ENCODE data around the gene PCNA.

The PCNA gene

DNA sequence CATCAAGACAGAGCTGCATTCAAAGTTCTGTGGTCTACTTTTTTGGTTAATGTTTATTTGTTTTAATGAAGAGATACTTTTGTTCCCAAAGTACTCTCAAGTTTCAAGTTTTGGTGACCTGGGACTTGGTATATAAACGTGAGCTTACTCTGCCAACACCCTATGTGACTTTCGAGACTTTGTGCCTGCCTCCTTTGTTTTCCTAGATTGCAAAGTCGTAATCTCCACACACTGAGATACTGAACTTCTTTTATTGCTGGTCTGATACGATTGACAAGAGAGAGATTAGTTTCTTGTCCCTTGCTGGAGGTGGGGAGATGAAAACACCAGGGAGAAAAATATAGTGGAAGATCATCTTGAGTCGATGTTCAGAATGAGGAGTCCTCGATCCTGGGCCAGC lies 27.9 kb downstream of the PCNA start:
- TF ChIP-seq CTCF (IDR thresholded peaks at IDR 0.05; ENCODE audit: low read length) (no peak), EZH2 (IDR thresholded peaks at IDR 0.05; ENCODE audit: borderline replicate concordance, low read length) (no peak)
- no peak overlapping the region for H3K4me3 ChIP-seq (ENCODE audit: low read depth, low read length, poor library complexity, severe bottlenecking)
- H3K27me3 ChIP-seq (ENCODE audit: insufficient read depth, low read length), result no peaks in the 10 kb centered on the region
- H3K36me3 ChIP-seq (ENCODE audit: insufficient read depth, low read length), result peaks cover 11% of the 10 kb centered on the region; the same call in 1 of the 2 replicates
- no peaks in the 10 kb centered on the region for H3K79me2 ChIP-seq (ENCODE audit: insufficient read depth, low read length)
- peaks cover 13% of the 10 kb centered on the region for H3K4me1 ChIP-seq (ENCODE audit: insufficient read depth, low read length, severe bottlenecking)
- no peaks in the 10 kb centered on the region for H3F3A ChIP-seq (ENCODE audit: insufficient read depth, low read length)
- H3K4me2 ChIP-seq (ENCODE audit: low read length), result no peak overlapping the region
- H3K9ac ChIP-seq (ENCODE audit: low read length), result no peak overlapping the region
- no peaks in the 10 kb centered on the region for H3K9me3 ChIP-seq (ENCODE audit: low read length)
- H2AFZ ChIP-seq (ENCODE audit: low read length), result no peak overlapping the region
- no peaks in the 10 kb centered on the region for H3K9me2 ChIP-seq (ENCODE audit: low read depth, low read length)
- no peaks in the 10 kb centered on the region for H4K20me1 ChIP-seq (ENCODE audit: insufficient read depth, low read length)
- no peak overlapping the region for H3K27ac ChIP-seq (ENCODE audit: low read depth, low read length, poor library complexity, severe bottlenecking)

DNA sequence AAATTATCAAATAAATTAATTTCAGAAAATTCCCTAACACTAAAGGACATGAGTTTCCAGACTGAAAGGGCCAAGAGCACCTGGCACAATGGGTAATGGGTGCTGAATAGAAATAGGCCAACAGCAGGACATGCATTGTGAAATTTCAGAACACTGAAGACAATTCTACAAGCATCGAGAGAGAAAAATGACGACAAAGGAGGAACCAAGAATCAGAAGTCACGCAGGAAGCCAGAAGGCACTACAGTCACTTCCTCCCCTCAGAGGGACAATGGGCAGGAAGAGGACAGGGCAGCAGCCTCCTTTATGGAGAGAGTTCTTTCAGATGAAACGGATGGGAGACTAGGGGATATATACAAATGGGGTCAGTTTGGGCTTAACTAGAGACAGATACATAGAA lies 29.6 kb downstream of the PCNA start:
- H3F3A ChIP-seq (ENCODE audit: insufficient read depth, low read length), result no peaks in the 10 kb centered on the region
- no peaks in the 10 kb centered on the region for H3K9me2 ChIP-seq (ENCODE audit: low read depth, low read length)
- no peaks in the 10 kb centered on the region for H3K36me3 ChIP-seq (ENCODE audit: insufficient read depth, low read length)
- H3K4me3 ChIP-seq (ENCODE audit: low read depth, low read length, poor library complexity, severe bottlenecking), result no peak overlapping the region
- H3K27me3 ChIP-seq (ENCODE audit: insufficient read depth, low read length), result no peaks in the 10 kb centered on the region
- no peak for TF ChIP-seq EZH2 (IDR thresholded peaks at IDR 0.05; ENCODE audit: borderline replicate concordance, low read length)
- H3K9ac ChIP-seq (ENCODE audit: low read length), result no peak overlapping the region
- no peak overlapping the region for H2AFZ ChIP-seq (ENCODE audit: low read length)
- no peaks in the 10 kb centered on the region for H3K9me3 ChIP-seq (ENCODE audit: low read length)
- H3K27ac ChIP-seq (ENCODE audit: low read depth, low read length, poor library complexity, severe bottlenecking), result peak overlapping the region; percentile 3
- no peak overlapping the region for H3K4me2 ChIP-seq (ENCODE audit: low read length)
- H4K20me1 ChIP-seq (ENCODE audit: insufficient read depth, low read length), result no peaks in the 10 kb centered on the region
- H3K4me1 ChIP-seq (ENCODE audit: insufficient read depth, low read length, severe bottlenecking), result peaks cover 20% of the 10 kb centered on the region
- H3K79me2 ChIP-seq (ENCODE audit: insufficient read depth, low read length), result no peaks in the 10 kb centered on the region

DNA sequence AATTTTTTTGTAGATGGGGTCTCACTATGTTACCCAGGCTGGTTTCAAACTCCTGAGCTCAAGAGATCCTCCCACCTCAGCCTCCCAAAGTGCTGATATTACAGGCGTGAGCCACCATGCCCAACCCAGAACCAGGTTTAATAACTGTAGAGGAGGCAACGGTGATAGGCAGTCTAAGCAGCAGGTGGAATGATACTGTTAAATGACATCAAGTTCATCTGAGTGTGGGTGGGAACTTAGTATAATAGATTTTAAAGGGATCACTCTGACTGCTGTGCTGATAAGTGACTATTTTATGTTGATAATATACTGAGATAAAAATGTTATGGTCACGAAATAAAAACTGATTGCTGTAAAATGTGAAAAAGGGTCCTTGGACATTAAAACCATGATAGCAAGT lies 31.1 kb downstream of the PCNA start:
- Histone ChIP-seq H3K79me2 (ENCODE audit: insufficient read depth, low read length) (no peaks in the 10 kb centered on the region), H3K36me3 (ENCODE audit: insufficient read depth, low read length) (no peaks in the 10 kb centered on the region), H2AFZ (ENCODE audit: low read length) (no peak overlapping the region), H3K9me2 (ENCODE audit: low read depth, low read length) (no peaks in the 10 kb centered on the region), H3K9me3 (ENCODE audit: low read length) (no peaks in the 10 kb centered on the region), H3K4me2 (ENCODE audit: low read length) (no peak overlapping the region), H3F3A (ENCODE audit: insufficient read depth, low read length) (no peaks in the 10 kb centered on the region), H3K27ac (ENCODE audit: low read depth, low read length, poor library complexity, severe bottlenecking) (no peak overlapping the region), H3K27me3 (ENCODE audit: insufficient read depth, low read length) (no peaks in the 10 kb centered on the region), H3K4me3 (ENCODE audit: low read depth, low read length, poor library complexity, severe bottlenecking) (no peak overlapping the region), H4K20me1 (ENCODE audit: insufficient read depth, low read length) (no peaks in the 10 kb centered on the region), H3K4me1 (ENCODE audit: insufficient read depth, low read length, severe bottlenecking) (peaks cover 23% of the 10 kb centered on the region), H3K9ac (ENCODE audit: low read length) (no peak overlapping the region)
- no peak for TF ChIP-seq EZH2 (IDR thresholded peaks at IDR 0.05; ENCODE audit: borderline replicate concordance, low read length)
- TF ChIP-seq CTCF (IDR thresholded peaks at IDR 0.05; ENCODE audit: low read length), result no peak

DNA sequence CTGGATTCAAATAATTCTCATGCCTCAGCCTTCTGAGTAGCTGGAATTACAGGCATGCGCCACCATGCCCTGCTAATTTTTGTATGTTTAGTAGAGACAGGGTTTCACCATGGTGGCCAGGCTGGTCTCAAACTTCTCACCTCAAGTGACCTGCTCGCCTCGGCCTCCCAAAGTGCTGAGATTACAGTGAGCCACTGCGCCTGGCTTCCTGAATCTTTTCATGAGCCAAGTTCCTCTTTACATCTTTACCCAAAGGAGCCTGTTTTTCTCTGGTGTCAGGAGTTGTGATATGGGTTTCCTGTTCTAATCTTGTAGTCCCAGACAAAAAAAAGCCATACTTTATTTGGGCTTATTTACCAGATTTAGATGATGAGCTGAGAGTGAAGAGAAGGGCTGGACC lies 34.4 kb downstream of the PCNA start:
- Histone ChIP-seq H3K27me3 (ENCODE audit: insufficient read depth, low read length) (no peaks in the 10 kb centered on the region), H3K27ac (ENCODE audit: low read depth, low read length, poor library complexity, severe bottlenecking) (no peak overlapping the region)

More for the DNA sequence above, 34.4 kb downstream of the PCNA start:
- H3K36me3 ChIP-seq (ENCODE audit: insufficient read depth, low read length), result no peaks in the 10 kb centered on the region
- H3K9me3 ChIP-seq (ENCODE audit: low read length), result no peaks in the 10 kb centered on the region
- H3K4me2 ChIP-seq (ENCODE audit: low read length), result no peak overlapping the region
- no peak overlapping the region for H3K4me3 ChIP-seq (ENCODE audit: low read depth, low read length, poor library complexity, severe bottlenecking)
- no peaks in the 10 kb centered on the region for H3K9me2 ChIP-seq (ENCODE audit: low read depth, low read length)
- no peak overlapping the region for H2AFZ ChIP-seq (ENCODE audit: low read length)
- peaks cover 5% of the 10 kb centered on the region; the same call in 1 of the 2 replicates for H3F3A ChIP-seq (ENCODE audit: insufficient read depth, low read length)
- no peaks in the 10 kb centered on the region for H3K79me2 ChIP-seq (ENCODE audit: insufficient read depth, low read length)
- H4K20me1 ChIP-seq (ENCODE audit: insufficient read depth, low read length), result no peaks in the 10 kb centered on the region
- peaks cover 34% of the 10 kb centered on the region for H3K4me1 ChIP-seq (ENCODE audit: insufficient read depth, low read length, severe bottlenecking)
- TF ChIP-seq CTCF (IDR thresholded peaks at IDR 0.05; ENCODE audit: low read length), result no peak
- no peak for TF ChIP-seq EZH2 (IDR thresholded peaks at IDR 0.05; ENCODE audit: borderline replicate concordance, low read length)
- H3K9ac ChIP-seq (ENCODE audit: low read length), result no peak overlapping the region

All from OCI-LY1 (cell line).